Suprapubic skin (tissue), 4 donors: ENCODE results near the gene AHDC1.

Experiments
- CTCF ChIP-seq, 2 donors: fragments of 200-600 bp in 1 of 2; fragments of 450-650 bp in 1 of 2; sonication (generic) in 1 of 2; IDR thresholded peaks; one replicate each; pipeline ENCODE4 v1.5.1; 2016 to 2019; ENCODE audit warnings: antibody characterized with exemption in 2 of 2, mild to moderate bottlenecking in 1 of 2, moderate library complexity in 1 of 2
- POLR2A ChIP-seq, 2 donors: fragments of 450-650 bp; IDR thresholded peaks; one replicate each; pipeline ENCODE4 v1.6.1; 2017; ENCODE audit warnings: antibody characterized with exemption in 2 of 2, mild to moderate bottlenecking in 2 of 2, moderate library complexity in 2 of 2
- POLR2AphosphoS5 ChIP-seq, 3 donors: sonication (generic); formaldehyde crosslinking; IDR thresholded peaks; one replicate each; pipeline ENCODE4 v1.6.1; 2017; ENCODE audit warnings: antibody characterized with exemption in 3 of 3

GRCh38 chr1:27611450-27611849 is 7.5 kb upstream of the AHDC1 start:
- no peak for TF ChIP-seq CTCF (IDR thresholded peaks at IDR 0.05)
- no peak for TF ChIP-seq POLR2AphosphoS5 (IDR thresholded peaks at IDR 0.05)
- no peak for TF ChIP-seq POLR2A (IDR thresholded peaks at IDR 0.05)
